Bronchial epithelial cell (primary cell): Measurements from ENCODE around the gene NT5E. TPM values are rescaled to one million over a fixed set of nuclear protein-coding genes. Genes with fewer than 3 reads are reported as not detected.

Source experiments
- DNase-seq: peaks from one replicate; pipeline ENCODE4 v3.0.0-alpha.2; 2010; ENCODE audit warnings: low read depth
- FAIRE-seq: peaks from 2 replicates; lab custom pipeline; 2011; peaks lifted over from hg19 to GRCh38; lab: Jason Lieb, UNC
- H3K27me3 ChIP-seq: 2 replicates; pipeline ENCODE4 v1.5.1; 2011; ENCODE audit warnings: low read length; ENCODE audit not compliant: control insufficient read depth, insufficient read depth
- H3K36me3 ChIP-seq: 2 replicates; pipeline ENCODE4 v1.5.1; 2011; ENCODE audit warnings: low read length; ENCODE audit not compliant: control insufficient read depth, insufficient read depth
- H3K4me3 ChIP-seq: 2 replicates; pipeline ENCODE4 v1.5.1; 2011; ENCODE audit warnings: mild to moderate bottlenecking, low read depth, low read length, control low read depth
- CTCF ChIP-seq: IDR thresholded peaks from 2 replicates; pipeline ENCODE4 v1.5.1; 2011; ENCODE audit warnings: mild to moderate bottlenecking, moderate library complexity, low read length, control low read depth, inconsistent platforms; ENCODE audit not compliant: insufficient read depth, severe bottlenecking
- total RNA-seq: library from RNA; depleted of rRNA; stranded (reverse); fragments of >200 nt; gene quantifications from 2 replicates; pipeline ENCODE4 v1.2.1, GENCODE V29; 2014

The NT5E gene
- total RNA-seq, 1 donor from 2014 or later = 71.1 TPM

GRCh38 chr6:85408039-85408438, 41.8 kb upstream of the NT5E start:
- DNase-seq (no peak), FAIRE-seq (no peak)
- Histone ChIP-seq H3K36me3 (no peaks in the 10 kb centered on the region), H3K27me3 (no peaks in the 10 kb centered on the region), H3K4me3 (no peak overlapping the region)
- no peak for TF ChIP-seq CTCF

- Histone ChIP-seq H3K4me3 (no peak overlapping the region), H3K27me3 (no peaks in the 10 kb centered on the region), H3K36me3 (no peaks in the 10 kb centered on the region)
- FAIRE-seq (no peak), DNase-seq (no peak)
- no peak for TF ChIP-seq CTCF
Measured at GRCh38 chr6:85412911-85413430, 36.9 kb upstream of the NT5E start.

GRCh38 chr6:85416049-85416448, 33.8 kb upstream of the NT5E start:
- FAIRE-seq = no peak

GRCh38 chr6:85416766-85417165, 33.1 kb upstream of the NT5E start:
- H3K27me3 ChIP-seq = no peaks in the 10 kb centered on the region
- no peak for FAIRE-seq
- H3K36me3 ChIP-seq = no peaks in the 10 kb centered on the region
- no peak for TF ChIP-seq CTCF
- no peak overlapping the region for H3K4me3 ChIP-seq
- no peak for DNase-seq

More at GRCh38 chr6:85416049-85416448, 33.8 kb upstream of the NT5E start:
- TF ChIP-seq CTCF = no peak
- no peaks in the 10 kb centered on the region for H3K27me3 ChIP-seq
- H3K36me3 ChIP-seq = no peaks in the 10 kb centered on the region
- no peak for DNase-seq
- no peak overlapping the region for H3K4me3 ChIP-seq

GRCh38 chr6:85417336-85417735, 32.5 kb upstream of the NT5E start:
- FAIRE-seq = no peak
- Histone ChIP-seq H3K36me3 (no peaks in the 10 kb centered on the region), H3K27me3 (no peaks in the 10 kb centered on the region), H3K4me3 (no peak overlapping the region)
- DNase-seq = no peak
- TF ChIP-seq CTCF = no peak

GRCh38 chr6:85418059-85418458, 31.8 kb upstream of the NT5E start:
- DNase-seq (peak; percentile 74), FAIRE-seq (no peak)
- Histone ChIP-seq H3K36me3 (no peaks in the 10 kb centered on the region), H3K4me3 (no peak overlapping the region), H3K27me3 (no peaks in the 10 kb centered on the region)
- no peak for TF ChIP-seq CTCF
